ENCODE data around the gene TOR1AIP2. TPM values are rescaled to one million over a fixed set of nuclear protein-coding genes. Genes with fewer than 3 reads are reported as not detected.

The TOR1AIP2 gene
- total and polyA plus RNA-seq, 2 of the 13 experiments (the other 11 are each of a cell fraction or from before 2014, with no cell fraction given) = 35.2 to 65.8 TPM

- TF ChIP-seq ZNF788 (CRISPR knock-in tag; IDR thresholded peaks at IDR 0.05; ENCODE audit: borderline replicate concordance) (peak; percentile 94), KMT2A (CRISPR knock-in tag; IDR thresholded peaks at IDR 0.05) (peak; percentile 97), ZNF207 (IDR thresholded peaks at IDR 0.05; ENCODE audit: borderline replicate concordance) (no peak), CEBPG (CRISPR knock-in tag; IDR thresholded peaks at IDR 0.05) (no peak), IRF9 (CRISPR knock-in tag; IDR thresholded peaks at IDR 0.05; ENCODE audit: borderline replicate concordance) (peak; percentile 91; the same call in 1 of the 2 replicates), ZNF569 (CRISPR knock-in tag; IDR thresholded peaks at IDR 0.05; ENCODE audit: borderline replicate concordance) (0 out of 2 replicates have a peak, but pooled peaks have one; percentile 7), ZNF407 (CRISPR knock-in tag; IDR thresholded peaks at IDR 0.05; ENCODE audit: not compliant biosample characterization) (peak; percentile 95), NPAS2 (CRISPR knock-in tag; IDR thresholded peaks at IDR 0.05; ENCODE audit: borderline replicate concordance) (no peak), SRY (CRISPR knock-in tag; IDR thresholded peaks at IDR 0.05) (0 out of 2 replicates have a peak, but pooled peaks have one; percentile 75), IKZF5 (CRISPR knock-in tag; IDR thresholded peaks at IDR 0.05) (peak; percentile 88; the same call in 1 of the 2 replicates), NFE2L1 (CRISPR knock-in tag; IDR thresholded peaks at IDR 0.05; ENCODE audit: borderline replicate concordance) (no peak), CREBL2 (CRISPR knock-in tag; IDR thresholded peaks at IDR 0.05; ENCODE audit: borderline replicate concordance) (peak; percentile 97), ZBTB33 (CRISPR knock-in tag; IDR thresholded peaks at IDR 0.05) (no peak; the same call in 1 of the 2 replicates)
Measured at GRCh38 chr1:179882253-179883039, 4.8 kb upstream of the TOR1AIP2 start, which contains the start of gene TOR1AIP1 (continued).

Measured in HepG2 (cell line).